Mesenchymal stem cell (in vitro differentiated cells and primary cell): ENCODE data around the gene CGREF1.

Experiments
- DNase-seq: peaks from one replicate; pipeline ENCODE4 v3.0.0-alpha.2; 2013
- H2AFZ ChIP-seq: one replicate; pipeline ENCODE4 v1.6.1; 2013; ENCODE audit warnings: low read depth, mild to moderate bottlenecking, control low read depth, inconsistent platforms, low read length, moderate library complexity
- H2AK5ac ChIP-seq: 2 replicates; pipeline ENCODE4 v1.6.1; 2013; ENCODE audit warnings: low read length, moderate library complexity, mild to moderate bottlenecking, inconsistent platforms; ENCODE audit not compliant: severe bottlenecking
- H2BK120ac ChIP-seq: one replicate; pipeline ENCODE4 v1.6.1; 2013; ENCODE audit warnings: low read depth, mild to moderate bottlenecking, inconsistent platforms, low read length, moderate library complexity
- H2BK12ac ChIP-seq, 2 experiments: one replicate each; pipeline ENCODE4 v1.6.1; 2013; ENCODE audit warnings: inconsistent platforms in 2 of 2, low read length in 2 of 2, mild to moderate bottlenecking in 2 of 2, moderate library complexity in 2 of 2, control low read depth in 1 of 2
- H2BK15ac ChIP-seq: one replicate; pipeline ENCODE4 v1.6.1; 2013; ENCODE audit warnings: mild to moderate bottlenecking, low read depth, inconsistent platforms; ENCODE audit not compliant: poor library complexity, severe bottlenecking
- H2BK5ac ChIP-seq: 2 replicates; pipeline ENCODE4 v1.6.1; 2013; ENCODE audit warnings: low read depth, mild to moderate bottlenecking, low read length, control low read depth, inconsistent platforms; ENCODE audit not compliant: poor library complexity, severe bottlenecking
- H3K14ac ChIP-seq, 2 experiments: one replicate each; pipeline ENCODE4 v1.6.1; 2013; ENCODE audit warnings: inconsistent platforms in 2 of 2, low read length in 2 of 2, control low read depth in 1 of 2, mild to moderate bottlenecking in 1 of 2, moderate library complexity in 1 of 2
- H3K18ac ChIP-seq, 2 experiments: one replicate each; pipeline ENCODE4 v1.6.1; 2013; ENCODE audit warnings: inconsistent platforms in 2 of 2, low read length in 2 of 2, control low read depth in 1 of 2, low read depth in 1 of 2, mild to moderate bottlenecking in 1 of 2
- H3K23ac ChIP-seq, 2 experiments: one replicate each; pipeline ENCODE4 v1.6.1; 2013; ENCODE audit warnings: inconsistent platforms in 2 of 2, low read length in 2 of 2, mild to moderate bottlenecking in 2 of 2, moderate library complexity in 2 of 2, control low read depth in 1 of 2
- H3K27ac ChIP-seq: 2 replicates; pipeline ENCODE4 v1.5.1; 2013; ENCODE audit warnings: mild to moderate bottlenecking, moderate library complexity, low read length, control low read depth, inconsistent platforms; ENCODE audit not compliant: poor library complexity, severe bottlenecking
- H3K27me3 ChIP-seq, 2 experiments: 2 replicates each; pipeline versions ENCODE4 v1.6.1 to v1.7.0; 2013; ENCODE audit warnings: low read length in 2 of 2, mild to moderate bottlenecking in 2 of 2, moderate library complexity in 2 of 2, control low read depth in 1 of 2, inconsistent platforms in 1 of 2; ENCODE audit not compliant: control insufficient read depth in 1 of 2, insufficient read depth in 1 of 2
- H3K36me3 ChIP-seq, 2 experiments: 2 replicates each; pipeline versions ENCODE4 v1.6.1 to v1.7.0; 2013; ENCODE audit warnings: low read length in 2 of 2, control low read depth in 1 of 2, inconsistent platforms in 1 of 2, low read depth in 1 of 2, mild to moderate bottlenecking in 1 of 2; ENCODE audit not compliant: insufficient read depth in 2 of 2, control insufficient read depth in 1 of 2
- H3K4ac ChIP-seq, 2 experiments: one replicate each; pipeline ENCODE4 v1.6.1; 2013; ENCODE audit warnings: inconsistent platforms in 2 of 2, low read length in 2 of 2, mild to moderate bottlenecking in 2 of 2, moderate library complexity in 2 of 2, control low read depth in 1 of 2, low read depth in 1 of 2
- H3K4me1 ChIP-seq: 2 replicates; pipeline ENCODE4 v1.6.1; 2013; ENCODE audit warnings: low read depth, low read length, control low read depth; ENCODE audit not compliant: control insufficient read depth, insufficient read depth
- H3K4me2 ChIP-seq: 2 replicates; pipeline ENCODE4 v1.6.1; 2013; ENCODE audit warnings: low read length, mild to moderate bottlenecking, inconsistent platforms; ENCODE audit not compliant: poor library complexity, severe bottlenecking
- H3K4me3 ChIP-seq, 2 experiments: 2 replicates each; pipeline versions ENCODE4 v1.5.1 to v1.7.0; 2013; ENCODE audit warnings: low read length in 2 of 2, mild to moderate bottlenecking in 2 of 2, control low read depth in 1 of 2, low read depth in 1 of 2; ENCODE audit not compliant: insufficient read depth in 1 of 2
- H3K79me1 ChIP-seq: replicated peaks from 2 replicates; pipeline ENCODE4 v1.6.1; 2013; ENCODE audit warnings: mild to moderate bottlenecking, control low read depth, low read length, inconsistent platforms; ENCODE audit not compliant: poor library complexity, severe bottlenecking
- H3K9ac ChIP-seq: 2 replicates; pipeline ENCODE4 v1.7.0; 2013; ENCODE audit warnings: mild to moderate bottlenecking, low read length, moderate library complexity
- H3K9me3 ChIP-seq: 2 replicates; pipeline ENCODE4 v1.7.0; 2013; ENCODE audit warnings: mild to moderate bottlenecking, low read length; ENCODE audit not compliant: control insufficient read depth
- H4K8ac ChIP-seq: one replicate; pipeline ENCODE4 v1.6.1; 2013; ENCODE audit warnings: inconsistent platforms, mild to moderate bottlenecking, low read length, moderate library complexity
- H4K91ac ChIP-seq: one replicate; pipeline ENCODE4 v1.6.1; 2013; ENCODE audit warnings: mild to moderate bottlenecking, low read length, inconsistent platforms
- WGBS: methylation state at CpG from one replicate; pipeline ENCODE4 v1.1.7; 2013; ENCODE audit warnings: mixed read lengths; 5-methylcytosine and 5-hydroxymethylcytosine counted together

The CGREF1 gene

DNA sequence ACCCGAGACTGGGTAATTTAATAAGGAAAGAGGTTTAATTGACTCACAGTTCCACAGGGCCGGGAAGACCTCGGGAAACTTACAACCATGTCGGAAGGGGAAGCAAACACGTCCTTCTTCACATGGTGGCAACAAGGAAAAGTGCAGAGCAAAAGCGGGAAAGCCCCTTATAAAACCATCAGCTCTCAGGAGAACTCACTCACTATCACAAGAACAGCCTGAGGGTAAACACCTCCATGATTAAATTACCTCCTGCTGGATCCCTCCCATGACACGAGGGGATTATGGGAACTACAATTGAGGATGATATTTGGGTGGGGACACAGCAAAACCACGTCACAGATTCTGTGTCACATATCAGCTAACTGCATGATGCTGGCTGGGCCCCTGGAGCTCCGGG is 41.3 kb upstream of the CGREF1 start:
- no peak overlapping the region for H3K18ac ChIP-seq
- H2BK15ac ChIP-seq = no peak overlapping the region
- no peak overlapping the region for H3K4me3 ChIP-seq
- H2BK5ac ChIP-seq = no peak overlapping the region
- no peak overlapping the region for H2BK120ac ChIP-seq
- H3K79me1 ChIP-seq = no peaks in the 10 kb centered on the region
- H3K36me3 ChIP-seq = no peaks in the 10 kb centered on the region
- 89% methylated on average over 8 of the region's 9 CpGs for WGBS
- H3K27me3 ChIP-seq = peaks cover 0 to 7% of the 10 kb centered on the region in 2 experiments
- no peaks in the 10 kb centered on the region for H3K9me3 ChIP-seq
- DNase-seq = no peak
- H2AFZ ChIP-seq = no peak overlapping the region
- no peak overlapping the region for H2AK5ac ChIP-seq
- no peak overlapping the region for H3K4ac ChIP-seq
- H2BK12ac ChIP-seq = no peak overlapping the region
- H3K27ac ChIP-seq = no peak overlapping the region
- H3K14ac ChIP-seq = no peak overlapping the region
- H3K9ac ChIP-seq = no peak overlapping the region
- H4K91ac ChIP-seq = no peak overlapping the region
- no peaks in the 10 kb centered on the region for H3K4me1 ChIP-seq
- H4K8ac ChIP-seq = no peak overlapping the region
- no peak overlapping the region for H3K23ac ChIP-seq
- H3K4me2 ChIP-seq = no peak overlapping the region

DNA sequence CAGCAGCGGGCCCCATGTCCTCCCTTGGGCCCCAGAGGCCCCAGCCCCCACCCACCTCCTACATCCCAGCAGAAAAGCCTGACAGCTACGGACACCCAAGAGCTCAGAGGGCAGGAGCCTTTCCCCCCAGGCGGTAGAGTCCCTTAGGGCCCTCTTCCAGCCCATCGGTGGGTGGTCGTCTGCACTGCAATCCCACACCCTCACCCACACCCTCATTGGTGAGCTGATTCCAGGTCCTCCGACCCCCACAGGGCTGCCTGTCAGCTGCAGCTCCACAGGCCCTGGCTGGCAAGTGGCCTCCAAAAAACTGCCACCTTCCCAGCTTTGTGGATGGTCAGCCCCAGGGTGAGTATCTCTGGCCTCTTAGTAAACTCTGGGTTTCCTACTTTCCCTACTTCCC is 40.3 kb upstream of the CGREF1 start:
- Histone ChIP-seq H3K4me2 (no peak overlapping the region), H2BK120ac (no peak overlapping the region), H2BK5ac (no peak overlapping the region), H2AK5ac (no peak overlapping the region), H3K18ac (no peak overlapping the region), H3K27me3 (peaks cover 0 to 7% of the 10 kb centered on the region in 2 experiments), H3K4ac (no peak overlapping the region), H4K8ac (no peak overlapping the region), H3K9ac (no peak overlapping the region), H3K36me3 (no peaks in the 10 kb centered on the region), H3K79me1 (no peaks in the 10 kb centered on the region), H3K9me3 (no peaks in the 10 kb centered on the region), H3K23ac (no peak overlapping the region), H3K14ac (peak overlapping the region in 1 of 2 experiments; percentile 59), H2BK15ac (no peak overlapping the region), H3K4me3 (no peak overlapping the region), H4K91ac (no peak overlapping the region), H2AFZ (no peak overlapping the region), H3K27ac (no peak overlapping the region), H3K4me1 (no peaks in the 10 kb centered on the region), H2BK12ac (no peak overlapping the region)
- 84% methylated on average over 6 of the region's 6 CpGs for WGBS
- DNase-seq = no peak

DNA sequence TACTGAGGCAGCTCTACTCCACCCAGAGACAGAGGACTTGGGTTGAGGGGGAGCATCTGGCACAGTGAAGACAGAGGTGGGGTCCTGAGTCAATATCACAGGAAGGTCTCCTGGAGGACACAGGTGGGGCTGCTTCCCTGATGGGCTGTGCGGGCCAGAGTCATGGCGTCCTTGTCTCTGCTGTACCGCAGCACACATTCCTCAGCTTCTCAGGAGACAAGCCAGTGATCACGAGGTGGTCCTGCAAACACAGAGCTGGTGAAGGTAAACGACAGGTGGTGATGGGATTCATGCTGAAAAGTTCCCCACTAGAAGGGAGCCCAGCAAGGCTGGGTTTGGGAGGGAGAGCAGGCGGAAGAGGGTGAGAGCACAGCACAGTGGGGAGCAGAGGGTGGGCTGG is 39.5 kb upstream of the CGREF1 start:
- Histone ChIP-seq H3K4me2 (no peak overlapping the region), H3K4me1 (no peaks in the 10 kb centered on the region), H3K27me3 (peaks cover 0 to 7% of the 10 kb centered on the region in 2 experiments), H3K27ac (no peak overlapping the region), H2BK15ac (no peak overlapping the region), H4K91ac (no peak overlapping the region), H3K18ac (no peak overlapping the region), H3K9me3 (no peaks in the 10 kb centered on the region), H4K8ac (no peak overlapping the region), H3K36me3 (no peaks in the 10 kb centered on the region), H2BK120ac (no peak overlapping the region), H3K14ac (no peak overlapping the region), H2BK12ac (no peak overlapping the region), H3K9ac (no peak overlapping the region), H2AK5ac (no peak overlapping the region), H2BK5ac (no peak overlapping the region), H3K4ac (no peak overlapping the region), H3K4me3 (no peak overlapping the region), H3K79me1 (no peaks in the 10 kb centered on the region), H2AFZ (no peak overlapping the region), H3K23ac (no peak overlapping the region)
- DNase-seq = no peak
- 79% methylated on average over 6 of the region's 6 CpGs for WGBS

DNA sequence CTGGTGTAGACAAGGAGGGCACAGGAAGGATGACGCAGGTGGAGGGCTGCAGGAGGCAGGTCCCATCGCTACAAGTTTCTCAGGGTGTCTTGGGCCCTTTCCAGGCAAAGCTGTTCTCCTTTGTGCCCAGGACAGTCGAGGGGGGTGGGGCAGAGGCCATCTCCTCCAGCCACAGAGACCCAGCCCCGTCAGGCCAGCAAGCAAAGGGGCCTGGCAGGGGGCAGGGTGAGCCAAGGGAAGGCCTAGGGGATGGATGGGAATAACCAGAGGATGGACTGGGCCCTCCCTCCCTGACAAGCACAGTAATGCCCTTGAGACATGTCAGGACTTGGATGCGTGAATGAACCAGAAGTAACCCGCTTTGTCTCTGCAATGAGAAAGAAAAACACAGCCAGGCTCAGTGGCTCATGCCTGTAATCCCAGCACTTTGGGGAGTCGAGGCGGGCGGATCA is 36.2 kb upstream of the CGREF1 start:
- Histone ChIP-seq H3K36me3 (no peaks in the 10 kb centered on the region), H3K79me1 (no peaks in the 10 kb centered on the region), H3K27ac (no peak overlapping the region), H3K9ac (no peak overlapping the region), H2AFZ (no peak overlapping the region), H3K4me1 (no peaks in the 10 kb centered on the region), H4K8ac (no peak overlapping the region), H2BK15ac (no peak overlapping the region), H2BK12ac (no peak overlapping the region), H2AK5ac (no peak overlapping the region), H4K91ac (no peak overlapping the region), H2BK5ac (no peak overlapping the region), H3K18ac (no peak overlapping the region), H3K27me3 (peaks cover 4 to 13% of the 10 kb centered on the region in 2 experiments), H2BK120ac (no peak overlapping the region), H3K4ac (no peak overlapping the region), H3K4me3 (no peak overlapping the region), H3K14ac (no peak overlapping the region), H3K4me2 (no peak overlapping the region), H3K9me3 (no peaks in the 10 kb centered on the region), H3K23ac (no peak overlapping the region)
- 86% methylated on average over 6 of the region's 9 CpGs for WGBS
- DNase-seq = no peak
